Neural cell (in vitro differentiated cells): Measurements from ENCODE around the gene TMEM200B. TPM values are rescaled to one million over a fixed set of nuclear protein-coding genes. Genes with fewer than 3 reads are reported as not detected.
A peak's percentile ranks its signal among the peaks of the same experiment; 100 is the strongest.

ENCODE experiments used
- H2AFZ ChIP-seq: fragments of 200-600, 300-800 bp; sonication (generic), shearing (Covaris generic); 2 replicates; pipeline ENCODE4 v1.6.0; 2014; ENCODE audit warnings: low read depth, mild to moderate bottlenecking, antibody characterized with exemption, low read length, moderate library complexity
- H3F3A ChIP-seq: fragments of 200-600 bp; shearing (Covaris generic); 2 replicates; pipeline ENCODE4 v1.6.1; 2016; ENCODE audit warnings: mild to moderate bottlenecking, moderate library complexity, mixed read lengths, antibody characterized with exemption, low read length; ENCODE audit not compliant: insufficient read depth, poor library complexity, severe bottlenecking
- H3K27ac ChIP-seq: fragments of 200-600, 300-800 bp; sonication (generic), shearing (Covaris generic); 2 replicates; pipeline ENCODE4 v1.5.1; 2014; ENCODE audit warnings: mild to moderate bottlenecking, low read length, moderate library complexity
- H3K27me3 ChIP-seq: fragments of 300-800, 200-600 bp; sonication (generic), shearing (Covaris generic); 2 replicates; pipeline ENCODE4 v1.6.0; 2014; ENCODE audit warnings: mild to moderate bottlenecking, low read depth, low read length, moderate library complexity; ENCODE audit not compliant: insufficient read depth
- H3K36me3 ChIP-seq: fragments of 300-800, 200-600 bp; sonication (generic), shearing (Covaris generic); 2 replicates; pipeline ENCODE4 v1.5.1; 2014; ENCODE audit warnings: mild to moderate bottlenecking, antibody characterized with exemption, low read length, moderate library complexity; ENCODE audit not compliant: insufficient read depth
- H3K4me2 ChIP-seq: fragments of 300-800, 200-600 bp; sonication (generic), shearing (Covaris generic); 2 replicates; pipeline ENCODE4 v1.6.0; 2014; ENCODE audit warnings: mild to moderate bottlenecking, low read length
- H3K4me3 ChIP-seq: fragments of 300-800, 200-600 bp; sonication (generic), shearing (Covaris generic); 2 replicates; pipeline ENCODE4 v1.5.1; 2014; ENCODE audit warnings: mild to moderate bottlenecking, low read length, moderate library complexity
- H3K79me2 ChIP-seq: fragments of 200-600 bp; shearing (Covaris generic); replicated peaks from 2 replicates; pipeline ENCODE4 v1.6.0; 2014; ENCODE audit warnings: mild to moderate bottlenecking, low read length, moderate library complexity; ENCODE audit not compliant: insufficient read depth
- H3K9ac ChIP-seq: fragments of 300-800, 200-600 bp; sonication (generic), shearing (Covaris generic); 2 replicates; pipeline ENCODE4 v1.6.1; 2016; ENCODE audit warnings: mild to moderate bottlenecking, low read length, mixed read lengths
- H3K9me2 ChIP-seq: fragments of 200-600 bp; shearing (Covaris generic); 2 replicates; pipeline ENCODE4 v1.6.1; 2016; ENCODE audit warnings: mild to moderate bottlenecking, low read length, mixed read lengths; ENCODE audit not compliant: insufficient read depth
- H3K9me3 ChIP-seq: fragments of 200-600, 300-800 bp; sonication (generic), shearing (Covaris generic); 2 replicates; pipeline ENCODE4 v1.6.1; 2016; ENCODE audit warnings: mild to moderate bottlenecking, mixed run types, low read length, moderate library complexity, mixed read lengths
- H4K20me1 ChIP-seq: fragments of 200-600 bp; shearing (Covaris generic); 2 replicates; pipeline ENCODE4 v1.6.1; 2016; ENCODE audit warnings: mild to moderate bottlenecking, mixed run types; ENCODE audit not compliant: insufficient read depth
- EP300 ChIP-seq: fragments of 450-650 bp; conservative IDR thresholded peaks from 2 replicates; pipeline ENCODE4 v1.6.1; 2014; ENCODE audit warnings: antibody characterized with exemption, mild to moderate bottlenecking, moderate library complexity; ENCODE audit not compliant: poor library complexity, severe bottlenecking
- EZH2 ChIP-seq: fragments of 200-600, 300-800 bp; shearing (Covaris generic), sonication (generic); IDR thresholded peaks from 2 replicates; pipeline ENCODE4 v1.6.1; 2014; ENCODE audit warnings: antibody characterized with exemption, low read length, borderline replicate concordance, mild to moderate bottlenecking; ENCODE audit not compliant: insufficient read depth, poor library complexity, severe bottlenecking
- MXI1 ChIP-seq: fragments of 450-650 bp; conservative IDR thresholded peaks from 2 replicates; pipeline ENCODE4 v1.6.1; 2014; ENCODE audit warnings: antibody characterized with exemption, mild to moderate bottlenecking; ENCODE audit not compliant: poor library complexity, severe bottlenecking
- POLR2AphosphoS5 ChIP-seq: IDR thresholded peaks from 2 replicates; pipeline ENCODE4 v1.6.1; 2012
- RAD21 ChIP-seq: fragments of 450-650 bp; conservative IDR thresholded peaks from 2 replicates; pipeline ENCODE4 v1.6.1; 2014; ENCODE audit warnings: antibody characterized with exemption, mild to moderate bottlenecking, moderate library complexity
- SMC3 ChIP-seq: fragments of 450-650 bp; conservative IDR thresholded peaks from 2 replicates; pipeline ENCODE4 v1.6.1; 2014; ENCODE audit warnings: antibody characterized with exemption, mild to moderate bottlenecking, moderate library complexity; ENCODE audit not compliant: poor library complexity
- TAF1 ChIP-seq: IDR thresholded peaks from 2 replicates; pipeline ENCODE4 v1.6.1; 2012; ENCODE audit warnings: low read depth
- polyA plus RNA-seq: library from polyadenylated mRNA; depleted of rRNA; stranded (reverse); fragments of >200 nt; gene quantifications from 2 replicates; pipeline ENCODE4 v1.2.3, GENCODE V29; 2014
- TF ChIP-seq, protein P1 (sequence below): fragments of 450-650 bp; IDR thresholded peaks from 2 replicates; pipeline ENCODE4 v1.5.1; 2014; ENCODE audit warnings: antibody characterized with exemption, mild to moderate bottlenecking, moderate library complexity; ENCODE audit not compliant: poor library complexity, severe bottlenecking
- TF ChIP-seq, protein P2 (sequence below): IDR thresholded peaks from 2 replicates; pipeline ENCODE4 v1.6.1; 2012; ENCODE audit warnings: borderline replicate concordance

TMEM200B gene
- polyA plus RNA-seq, 1 donor from 2014 or later = 0.11 TPM

DNA sequence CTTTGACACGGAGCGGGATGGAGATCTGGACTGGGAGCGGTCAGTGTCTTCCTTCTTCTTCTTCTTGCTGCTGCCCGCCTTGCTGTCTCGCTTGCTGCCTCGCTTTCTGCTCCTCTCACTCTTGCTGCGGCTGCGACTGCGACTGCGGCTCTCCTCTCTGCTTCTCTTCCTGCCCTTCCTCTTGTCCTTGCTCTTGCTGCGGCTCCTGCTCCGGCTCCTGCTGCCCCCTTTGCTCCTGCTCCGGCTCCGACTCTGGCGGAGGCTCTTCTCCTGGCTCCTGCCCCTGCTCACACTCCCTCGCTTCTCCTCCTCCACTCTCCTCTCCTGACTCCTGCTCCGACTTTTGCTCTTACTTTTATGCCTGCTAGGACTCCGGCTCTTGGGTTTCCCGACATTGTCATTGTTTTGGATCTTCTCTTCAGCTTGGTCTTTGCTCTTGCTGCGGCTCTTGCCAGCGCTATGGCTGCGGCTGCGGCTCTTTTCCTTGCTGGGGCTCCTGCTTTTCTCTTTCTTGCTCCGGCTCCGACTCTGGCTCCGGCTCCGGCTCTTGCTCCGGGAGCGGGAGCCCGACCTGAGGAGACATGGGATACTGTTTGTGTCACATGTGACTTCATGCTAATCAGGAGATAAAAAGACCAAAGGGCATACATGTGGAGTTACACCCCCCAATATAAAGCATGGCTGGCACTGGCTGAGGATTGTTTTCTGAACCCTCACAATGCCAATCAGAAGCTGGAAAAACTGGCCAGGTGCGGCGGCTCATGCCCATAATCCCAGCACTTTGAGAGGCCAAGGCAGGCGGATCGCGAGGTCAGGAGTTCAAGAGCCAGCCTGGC lies 25.2 kb upstream of the TMEM200B start:
- Histone ChIP-seq H3K36me3 (peaks cover 10% of the 10 kb centered on the region), H3K4me2 (no peak overlapping the region), H3F3A (no peaks in the 10 kb centered on the region), H3K4me3 (no peak overlapping the region), H3K27ac (no peak overlapping the region), H4K20me1 (no peaks in the 10 kb centered on the region), H2AFZ (no peak overlapping the region), H3K9ac (no peak overlapping the region), H3K9me3 (no peaks in the 10 kb centered on the region), H3K79me2 (no peaks in the 10 kb centered on the region), H3K9me2 (no peaks in the 10 kb centered on the region), H3K27me3 (no peaks in the 10 kb centered on the region)
- TF ChIP-seq, protein P1, sequence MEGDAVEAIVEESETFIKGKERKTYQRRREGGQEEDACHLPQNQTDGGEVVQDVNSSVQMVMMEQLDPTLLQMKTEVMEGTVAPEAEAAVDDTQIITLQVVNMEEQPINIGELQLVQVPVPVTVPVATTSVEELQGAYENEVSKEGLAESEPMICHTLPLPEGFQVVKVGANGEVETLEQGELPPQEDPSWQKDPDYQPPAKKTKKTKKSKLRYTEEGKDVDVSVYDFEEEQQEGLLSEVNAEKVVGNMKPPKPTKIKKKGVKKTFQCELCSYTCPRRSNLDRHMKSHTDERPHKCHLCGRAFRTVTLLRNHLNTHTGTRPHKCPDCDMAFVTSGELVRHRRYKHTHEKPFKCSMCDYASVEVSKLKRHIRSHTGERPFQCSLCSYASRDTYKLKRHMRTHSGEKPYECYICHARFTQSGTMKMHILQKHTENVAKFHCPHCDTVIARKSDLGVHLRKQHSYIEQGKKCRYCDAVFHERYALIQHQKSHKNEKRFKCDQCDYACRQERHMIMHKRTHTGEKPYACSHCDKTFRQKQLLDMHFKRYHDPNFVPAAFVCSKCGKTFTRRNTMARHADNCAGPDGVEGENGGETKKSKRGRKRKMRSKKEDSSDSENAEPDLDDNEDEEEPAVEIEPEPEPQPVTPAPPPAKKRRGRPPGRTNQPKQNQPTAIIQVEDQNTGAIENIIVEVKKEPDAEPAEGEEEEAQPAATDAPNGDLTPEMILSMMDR = no peak
- TF ChIP-seq EP300 (no peak), TAF1 (no peak), RAD21 (no peak), EZH2 (no peak), SMC3 (no peak), MXI1 (no peak), POLR2AphosphoS5 (no peak)
- TF ChIP-seq, protein P2, sequence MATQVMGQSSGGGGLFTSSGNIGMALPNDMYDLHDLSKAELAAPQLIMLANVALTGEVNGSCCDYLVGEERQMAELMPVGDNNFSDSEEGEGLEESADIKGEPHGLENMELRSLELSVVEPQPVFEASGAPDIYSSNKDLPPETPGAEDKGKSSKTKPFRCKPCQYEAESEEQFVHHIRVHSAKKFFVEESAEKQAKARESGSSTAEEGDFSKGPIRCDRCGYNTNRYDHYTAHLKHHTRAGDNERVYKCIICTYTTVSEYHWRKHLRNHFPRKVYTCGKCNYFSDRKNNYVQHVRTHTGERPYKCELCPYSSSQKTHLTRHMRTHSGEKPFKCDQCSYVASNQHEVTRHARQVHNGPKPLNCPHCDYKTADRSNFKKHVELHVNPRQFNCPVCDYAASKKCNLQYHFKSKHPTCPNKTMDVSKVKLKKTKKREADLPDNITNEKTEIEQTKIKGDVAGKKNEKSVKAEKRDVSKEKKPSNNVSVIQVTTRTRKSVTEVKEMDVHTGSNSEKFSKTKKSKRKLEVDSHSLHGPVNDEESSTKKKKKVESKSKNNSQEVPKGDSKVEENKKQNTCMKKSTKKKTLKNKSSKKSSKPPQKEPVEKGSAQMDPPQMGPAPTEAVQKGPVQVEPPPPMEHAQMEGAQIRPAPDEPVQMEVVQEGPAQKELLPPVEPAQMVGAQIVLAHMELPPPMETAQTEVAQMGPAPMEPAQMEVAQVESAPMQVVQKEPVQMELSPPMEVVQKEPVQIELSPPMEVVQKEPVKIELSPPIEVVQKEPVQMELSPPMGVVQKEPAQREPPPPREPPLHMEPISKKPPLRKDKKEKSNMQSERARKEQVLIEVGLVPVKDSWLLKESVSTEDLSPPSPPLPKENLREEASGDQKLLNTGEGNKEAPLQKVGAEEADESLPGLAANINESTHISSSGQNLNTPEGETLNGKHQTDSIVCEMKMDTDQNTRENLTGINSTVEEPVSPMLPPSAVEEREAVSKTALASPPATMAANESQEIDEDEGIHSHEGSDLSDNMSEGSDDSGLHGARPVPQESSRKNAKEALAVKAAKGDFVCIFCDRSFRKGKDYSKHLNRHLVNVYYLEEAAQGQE = no peak

DNA sequence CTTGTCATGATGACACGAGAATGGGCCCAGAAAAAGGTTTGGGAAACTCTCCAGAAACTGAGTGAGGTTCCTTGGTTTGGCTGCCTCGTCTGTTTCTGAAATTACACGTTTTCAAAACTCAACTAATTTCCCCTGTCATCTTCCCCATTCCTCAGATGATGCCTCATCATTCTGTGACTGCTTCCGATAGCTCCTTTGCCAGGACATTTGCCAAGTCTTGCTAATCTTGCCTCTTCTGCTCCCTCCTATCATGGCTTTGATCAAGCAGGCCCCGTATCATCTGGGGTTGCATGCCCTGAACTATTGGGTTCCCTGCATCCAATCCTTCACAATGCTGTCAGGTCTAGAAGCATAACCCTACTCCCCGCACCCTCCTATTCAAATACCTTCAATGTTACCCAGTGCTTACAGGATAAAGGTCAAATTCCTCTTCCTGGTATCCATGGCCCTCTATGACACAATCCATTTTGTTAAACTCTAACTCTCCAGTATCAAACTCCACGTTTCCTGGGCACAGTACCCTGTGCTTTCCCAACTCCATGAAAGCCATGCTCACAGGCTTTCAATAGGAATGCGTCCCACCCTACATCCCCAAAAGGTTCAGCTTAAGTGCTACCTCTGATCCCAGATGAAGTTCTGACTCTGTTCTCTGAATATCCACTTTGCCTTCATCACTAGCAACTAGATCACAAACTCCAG lies 22.2 kb upstream of the TMEM200B start:
- no peaks in the 10 kb centered on the region for H3K79me2 ChIP-seq
- no peaks in the 10 kb centered on the region for H4K20me1 ChIP-seq
- H2AFZ ChIP-seq = no peak overlapping the region
- H3F3A ChIP-seq = no peaks in the 10 kb centered on the region
- no peak for TF ChIP-seq MXI1
- no peak for TF ChIP-seq RAD21
- TF ChIP-seq POLR2AphosphoS5 = peak; percentile 10
- no peak overlapping the region for H3K27ac ChIP-seq
- H3K9me3 ChIP-seq = no peaks in the 10 kb centered on the region
- no peak overlapping the region for H3K4me2 ChIP-seq
- H3K27me3 ChIP-seq = no peaks in the 10 kb centered on the region
- no peaks in the 10 kb centered on the region for H3K9me2 ChIP-seq
- no peak overlapping the region for H3K9ac ChIP-seq
- H3K36me3 ChIP-seq = peaks cover 8% of the 10 kb centered on the region
- no peak overlapping the region for H3K4me3 ChIP-seq
